ENCODE results near the gene TGFBR1.
"Not testable (repeated sequence)": the region's sequence is repeated elsewhere in the genome, so short reads cannot be mapped to it uniquely, and the experiment has no call there.

The TGFBR1 gene

GRCh38 chr9:99076483-99077171 lies 28.3 kb upstream of the TGFBR1 start:
- no peak for DNase-seq

DNA sequence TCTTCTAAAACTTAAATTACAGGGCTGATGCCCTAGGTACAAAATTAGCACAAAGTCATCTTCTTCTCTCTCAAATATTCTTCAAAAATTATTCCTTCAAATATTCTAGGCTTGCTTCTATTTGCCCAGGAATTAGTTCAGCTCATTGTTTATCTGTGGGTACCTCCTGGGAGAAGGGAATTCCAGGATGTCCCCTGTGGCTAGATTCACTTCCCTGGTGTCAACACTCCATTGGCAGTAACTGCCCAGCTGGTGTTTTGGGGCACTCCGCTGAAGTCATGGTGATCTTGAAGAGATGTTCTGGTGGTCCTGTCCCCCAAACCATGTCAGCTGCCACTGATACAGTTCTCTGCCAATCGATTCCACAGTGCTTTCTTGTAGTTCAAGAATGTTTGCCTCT lies 26.2 kb upstream of the TGFBR1 start:
- no peak for DNase-seq

DNA sequence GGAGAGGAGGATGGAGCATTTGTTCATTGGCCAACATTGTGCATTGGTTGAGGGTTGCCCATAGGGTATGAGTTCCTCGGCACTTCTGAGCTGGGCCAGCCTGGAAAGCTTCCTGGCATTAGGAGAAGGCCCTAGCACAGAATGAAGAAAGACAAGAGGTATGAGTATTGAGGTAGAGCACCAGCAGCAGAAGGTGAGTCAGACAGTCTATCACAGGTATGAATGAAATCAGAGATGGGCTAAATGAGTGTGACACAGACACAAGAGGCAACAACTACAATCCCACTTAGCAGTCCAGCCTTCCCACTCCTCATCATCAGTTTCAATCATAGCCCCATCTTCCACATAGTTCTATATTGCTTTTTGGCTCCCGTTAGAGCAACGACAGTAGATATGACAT lies 25.4 kb upstream of the TGFBR1 start:
- DNase-seq, result no peak

DNA sequence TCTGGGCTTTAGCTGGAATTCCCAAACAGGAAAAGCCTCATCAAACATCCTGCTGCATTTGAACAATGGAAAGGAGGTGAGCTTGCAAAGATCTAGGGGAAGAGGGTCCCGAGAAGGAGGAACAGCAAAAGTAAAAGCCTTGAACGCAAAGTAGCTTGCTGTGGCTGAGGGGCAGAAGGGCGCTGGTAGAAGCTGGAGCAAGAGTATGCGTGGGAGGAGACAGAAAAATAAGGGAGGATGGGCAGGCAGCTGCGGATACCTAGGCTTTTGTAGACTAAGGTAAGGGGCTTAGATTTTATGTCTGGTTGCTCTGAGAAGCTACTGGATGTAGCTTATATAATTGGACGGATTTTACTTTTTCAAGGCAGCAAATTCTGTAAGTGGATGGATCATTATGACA lies 21.9 kb upstream of the TGFBR1 start:
- no peak for DNase-seq

DNA sequence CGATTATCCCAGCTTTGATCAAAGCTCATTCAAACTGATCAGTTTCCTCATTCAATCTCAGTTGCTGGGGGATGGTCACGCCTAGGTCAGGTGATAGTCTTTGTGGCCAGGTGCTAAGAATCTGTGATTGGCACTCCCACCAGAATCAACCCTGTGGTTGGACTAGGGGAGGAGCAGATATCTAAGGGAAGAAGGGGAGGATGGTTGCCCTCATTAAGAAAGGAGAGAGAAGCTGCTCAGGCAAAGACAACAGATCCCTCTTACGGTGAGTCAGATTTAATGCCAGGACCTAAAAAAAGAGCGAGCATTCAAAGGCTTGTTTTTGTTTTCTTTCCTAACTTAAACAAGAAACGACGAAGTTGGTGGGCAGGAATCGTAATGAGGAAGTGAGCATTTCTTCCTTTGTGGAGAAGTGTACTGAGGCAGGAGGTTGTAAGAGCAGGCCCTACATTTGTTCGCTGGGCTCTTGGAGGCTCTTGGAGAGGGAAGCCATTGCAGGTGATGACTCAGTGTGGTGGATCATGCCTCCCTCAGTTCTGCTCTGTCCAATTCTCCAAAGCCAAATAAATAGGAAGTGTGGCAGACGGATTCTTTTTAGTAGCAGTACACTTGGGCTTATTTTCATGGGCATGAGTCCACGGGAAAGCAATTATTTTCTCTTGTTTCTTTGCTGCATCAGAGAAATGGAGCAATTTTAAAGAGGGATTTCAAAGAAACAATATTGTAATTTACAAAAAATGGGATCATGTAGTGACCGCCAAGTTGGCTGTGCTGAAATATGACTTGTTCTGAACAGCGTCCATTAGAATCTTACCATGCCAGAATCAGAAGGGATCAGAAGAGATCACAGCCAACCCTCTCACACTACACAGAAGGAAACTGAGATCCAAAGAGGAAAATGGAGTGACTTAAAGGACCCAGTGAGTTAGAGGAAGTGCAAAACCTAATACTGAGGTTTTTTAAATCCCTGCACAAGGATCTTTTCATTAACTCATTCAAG lies 18.7 kb upstream of the TGFBR1 start:
- no peak for DNase-seq

DNA sequence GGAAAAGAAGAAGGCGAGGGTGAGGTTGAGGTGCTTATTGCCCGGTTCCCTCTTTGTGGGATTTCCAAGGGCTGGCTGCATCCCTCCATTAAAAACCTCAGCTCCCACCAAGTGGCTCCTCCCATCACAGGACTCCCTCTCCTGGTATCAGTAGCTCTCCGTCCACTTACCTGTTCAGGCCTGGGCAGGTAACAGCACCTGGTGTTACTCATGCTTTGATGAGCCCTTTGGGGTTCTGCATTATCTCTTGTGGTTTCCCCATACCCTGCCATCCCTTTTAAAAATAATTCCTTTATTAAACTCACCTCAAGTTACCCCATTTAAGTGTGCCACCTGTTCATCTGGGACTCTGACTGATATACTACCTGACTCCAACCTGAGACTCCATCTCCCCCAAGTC lies 17.5 kb upstream of the TGFBR1 start:
- DNase-seq, result no peak

DNA sequence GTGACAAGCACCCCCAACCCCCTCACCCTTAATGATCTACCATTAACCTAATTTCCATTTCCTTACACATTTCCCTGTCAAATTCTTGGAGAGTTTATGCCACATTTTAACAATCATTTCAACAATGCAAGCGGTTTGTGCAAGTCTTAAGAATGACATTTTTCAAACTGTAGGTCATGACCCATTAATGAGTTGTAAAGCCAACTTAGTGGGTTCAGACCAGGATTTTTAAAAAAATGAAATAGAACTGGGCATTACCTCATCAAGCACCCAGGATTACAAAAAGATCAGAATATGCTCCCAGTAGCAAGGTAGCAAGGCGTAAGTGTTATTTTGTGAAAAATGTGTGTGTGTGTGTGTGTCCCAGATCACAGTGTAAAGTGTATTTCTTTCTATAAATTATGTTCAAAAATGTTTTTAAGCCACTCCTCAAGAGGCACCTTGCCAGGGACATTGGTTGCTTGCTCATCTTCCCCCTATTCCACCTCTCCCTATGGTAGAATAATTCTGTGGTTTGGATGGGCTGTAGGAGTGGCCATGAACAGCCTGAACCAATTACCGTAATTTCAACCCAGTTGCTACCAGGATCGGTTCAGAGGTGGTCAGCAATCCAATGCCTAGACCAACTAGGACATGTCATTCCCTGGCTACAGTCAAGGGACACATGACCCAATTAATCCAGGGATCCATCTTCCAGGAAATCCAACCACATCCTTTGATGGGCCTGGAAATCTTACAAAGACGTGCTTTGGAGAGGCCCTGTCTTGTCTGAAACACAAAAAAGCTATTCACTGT lies 14.4 kb upstream of the TGFBR1 start:
- DNase-seq, result no peak

- DNase-seq, result no peak
Measured at GRCh38 chr9:99092643-99093491, 12.0 kb upstream of the TGFBR1 start.

DNA sequence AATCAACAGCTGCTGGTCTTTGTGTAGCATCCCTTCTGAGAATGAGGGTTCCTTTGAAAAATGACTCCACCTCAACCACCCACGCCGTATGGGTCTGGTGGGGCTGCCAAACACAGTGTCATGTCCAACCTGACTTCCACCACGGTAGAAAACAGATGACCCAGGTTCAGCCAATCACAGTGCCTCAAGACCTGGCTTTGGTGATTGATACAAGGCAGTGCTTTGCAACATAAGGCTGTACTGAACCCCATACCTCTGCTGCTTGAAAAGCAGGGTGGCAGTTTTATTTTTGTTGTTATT lies 11.5 kb upstream of the TGFBR1 start:
- no peak for DNase-seq

- DNase-seq, result no peak
Measured at GRCh38 chr9:99095565-99095964, 9.3 kb upstream of the TGFBR1 start.

- DNase-seq, result no peak
Measured at GRCh38 chr9:99096409-99096808, 8.5 kb upstream of the TGFBR1 start.

GRCh38 chr9:99099806-99100585 lies 4.9 kb upstream of the TGFBR1 start:
- not testable (repeated sequence) for DNase-seq

- no peak for DNase-seq
Measured at GRCh38 chr9:99101271-99101670, 3.6 kb upstream of the TGFBR1 start.

DNA sequence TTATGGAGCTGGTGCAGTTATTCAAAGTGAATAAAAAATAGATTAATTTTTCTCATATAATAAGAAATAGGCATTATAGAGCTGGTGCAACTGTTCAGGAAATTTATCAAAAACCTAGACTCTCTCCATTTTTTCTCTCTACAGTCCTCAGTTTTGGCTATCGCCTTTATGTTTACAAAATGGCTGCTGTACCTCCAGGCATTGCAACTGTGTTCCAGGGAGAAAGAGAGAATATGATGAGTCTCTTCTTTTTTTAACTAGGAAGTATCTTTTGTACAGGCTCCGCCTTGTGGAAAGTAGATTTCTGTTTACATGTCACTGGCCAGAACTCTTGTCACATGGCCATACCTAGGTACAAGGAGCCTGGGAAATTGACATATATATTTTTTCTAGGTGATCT lies 3.1 kb upstream of the TGFBR1 start:
- no peak for DNase-seq

GRCh38 chr9:99103054-99103895 lies 1.6 kb upstream of the TGFBR1 start:
- no peak for DNase-seq

DNA sequence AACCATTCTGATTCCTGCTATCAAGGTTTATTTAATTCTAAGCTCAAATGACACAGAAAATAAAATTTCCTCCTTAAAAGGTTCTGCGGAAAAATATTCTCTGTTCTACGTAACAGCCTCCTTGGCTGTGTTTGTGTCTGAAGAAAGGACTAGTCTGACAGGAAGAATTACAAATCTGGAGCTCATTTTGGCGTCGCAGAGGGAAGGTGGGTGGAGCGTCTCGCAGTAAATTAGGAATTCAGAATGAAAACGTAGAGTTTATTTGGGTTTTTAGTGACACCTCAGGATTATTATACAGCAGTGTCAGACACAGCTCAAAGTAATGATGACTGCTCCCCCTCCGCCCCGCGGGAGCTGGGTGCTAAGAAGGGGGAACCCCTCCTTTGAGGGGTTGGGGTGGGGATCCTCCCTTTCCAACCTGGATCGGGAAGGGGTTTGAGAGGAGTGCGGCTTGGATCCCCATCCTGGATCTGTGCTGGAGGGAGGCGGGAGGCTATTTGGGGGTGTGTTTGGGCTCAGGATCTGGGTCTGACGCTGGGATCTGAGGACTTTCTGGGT lies 933 bp upstream of the TGFBR1 start:
- DNase-seq, result no peak

GRCh38 chr9:99105152-99106043 lies 485 bp downstream of the TGFBR1 start:
- no peak for DNase-seq

GRCh38 chr9:99106044-99106375 lies 1.1 kb downstream of the TGFBR1 start:
- DNase-seq, result no peak

GRCh38 chr9:99107421-99107820 lies 2.5 kb downstream of the TGFBR1 start:
- no peak for DNase-seq

- DNase-seq, result no peak
Measured at GRCh38 chr9:99108131-99108530, 3.2 kb downstream of the TGFBR1 start.
